GDM1 (cell line): ENCODE data around the gene SNRPB2.

Source experiments
- DNase-seq: peaks from one replicate; lab custom pipeline; 2025; lab: John Stamatoyannopoulos, UW

The SNRPB2 gene

DNA sequence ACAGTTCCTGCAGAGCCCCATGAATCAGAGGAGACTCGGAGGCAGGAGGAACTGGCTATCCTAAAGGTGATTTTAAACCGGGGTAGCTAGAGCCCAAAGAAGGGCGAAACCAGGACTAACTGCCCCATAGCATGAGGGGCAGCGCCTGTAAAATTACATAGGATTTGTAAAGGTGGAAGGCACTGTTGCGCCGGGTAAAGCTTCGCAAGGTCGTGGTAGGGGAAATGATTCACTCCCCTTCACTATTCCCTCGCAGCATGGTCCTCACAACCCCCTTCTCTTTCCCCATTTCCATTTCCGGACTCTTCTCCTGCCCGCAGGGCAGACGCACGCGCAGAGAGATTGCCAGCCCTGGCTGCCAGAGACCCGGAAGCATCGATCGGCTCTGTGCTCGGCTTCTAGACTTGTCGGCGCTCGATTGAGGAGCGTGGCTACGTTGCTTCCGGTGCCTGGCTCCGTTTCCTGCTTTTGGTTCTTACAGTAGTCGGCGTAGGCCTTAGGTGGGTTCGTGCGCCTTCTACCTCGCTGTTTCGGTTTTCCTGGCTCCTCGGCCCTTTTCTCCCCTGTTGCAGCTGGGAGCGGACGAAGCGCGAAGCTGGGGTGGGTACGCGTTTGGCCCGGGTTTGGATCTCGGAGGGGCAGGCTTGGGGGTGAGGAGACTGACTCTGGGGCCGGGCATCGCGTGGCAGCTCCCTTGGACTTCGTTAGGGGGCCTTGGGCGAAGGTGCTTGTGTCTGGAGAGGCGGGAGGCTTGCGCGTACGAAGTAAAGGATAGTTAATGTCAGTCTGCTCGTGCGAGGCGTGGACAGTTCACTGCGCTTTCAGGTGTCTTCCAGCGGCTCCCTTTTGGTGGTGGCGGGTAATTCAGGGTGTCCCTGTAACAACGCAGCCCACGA, at the start of gene SNRPB2:
Gene SNRPB2, plus strand, starts transcription at position 462 of the 896 bp plus-strand sequence. CDS start 1,677 bp downstream, outside the sequence.
- peak; percentile 84 for DNase-seq

- no peak for DNase-seq
These were observed 45.4 kb upstream of the SNRPB2 start for GRCh38 chr20:16684416-16684815.

DNA sequence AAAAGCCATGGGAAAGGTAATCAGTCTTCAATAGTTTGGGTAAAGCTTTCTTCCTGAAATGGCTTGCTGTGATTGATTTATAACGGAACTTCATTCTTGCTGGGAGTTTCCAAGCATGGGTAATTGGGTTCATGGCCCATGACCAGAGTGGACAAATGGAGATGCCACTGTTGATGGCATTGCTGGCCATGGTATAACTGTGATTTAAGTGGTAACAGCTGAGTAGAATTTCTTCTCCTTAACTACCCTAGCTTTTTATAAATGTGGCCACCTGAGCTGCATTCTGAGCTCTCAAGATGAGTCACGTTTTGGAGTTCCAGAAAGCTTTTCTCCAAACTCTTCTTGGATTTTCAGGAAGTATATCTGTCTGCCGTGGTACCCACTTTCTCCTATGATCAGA, 39.9 kb upstream of the SNRPB2 start:
- DNase-seq = no peak

GRCh38 chr20:16691381-16691780, 38.4 kb upstream of the SNRPB2 start:
- no peak for DNase-seq

DNA sequence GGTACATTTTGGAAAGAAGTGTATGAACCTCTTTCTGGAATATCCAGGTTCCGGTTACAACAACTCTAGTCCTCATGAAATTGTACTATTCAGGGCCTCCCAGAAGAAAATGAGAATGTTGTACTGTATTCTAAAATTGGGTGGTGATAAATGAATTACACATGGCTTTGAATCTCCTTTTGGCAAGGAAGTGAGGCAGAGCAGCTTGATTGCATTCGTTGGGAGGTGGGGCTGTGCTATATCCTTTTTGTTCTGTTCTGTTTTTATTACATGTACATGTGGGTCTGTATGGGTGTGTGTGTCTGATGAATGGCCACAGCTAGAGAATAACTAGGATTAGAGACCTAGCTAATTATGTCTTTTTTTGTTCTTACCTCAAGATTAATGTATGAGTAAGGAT, 37.8 kb upstream of the SNRPB2 start:
- no peak for DNase-seq

DNA sequence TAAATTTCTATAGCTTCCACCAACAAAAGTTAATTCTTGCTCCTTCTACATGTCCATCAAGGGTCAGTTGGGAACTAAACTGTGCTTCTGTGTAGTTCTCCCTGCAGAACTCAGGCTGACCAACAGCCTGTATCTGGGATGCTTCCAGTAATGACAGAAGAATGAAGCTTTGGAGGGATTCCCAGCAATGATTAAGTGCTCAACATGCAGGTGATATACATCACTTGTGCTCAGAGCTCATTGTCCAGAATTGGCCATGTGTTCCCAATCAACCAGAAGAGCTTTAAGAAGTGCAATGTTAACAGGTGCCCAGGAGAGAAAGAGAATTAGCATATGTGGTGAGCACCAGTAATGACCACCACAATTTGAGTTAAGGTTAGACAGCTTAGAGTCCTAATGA, 37.4 kb upstream of the SNRPB2 start:
- no peak for DNase-seq

GRCh38 chr20:16693278-16693677, 36.5 kb upstream of the SNRPB2 start:
- DNase-seq = no peak

DNA sequence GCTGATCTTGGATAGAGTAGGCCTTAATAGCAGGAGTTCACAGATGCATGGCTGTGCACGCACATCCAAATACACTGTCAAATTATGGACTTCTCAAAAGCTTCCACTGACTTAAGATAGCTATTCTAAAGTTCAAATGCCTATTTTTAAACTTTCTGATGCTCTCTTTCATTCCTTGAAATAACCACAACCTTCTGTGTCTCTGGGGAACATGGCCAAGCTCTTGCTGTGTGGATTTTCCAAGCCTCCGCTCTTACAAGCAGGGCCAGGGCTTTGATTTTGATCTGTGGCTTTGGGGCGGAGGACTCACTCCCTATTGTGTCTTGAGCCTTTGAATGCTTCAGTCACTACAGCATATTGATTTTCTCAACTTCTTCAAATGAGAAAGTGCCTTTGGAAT, 35.7 kb upstream of the SNRPB2 start:
- no peak for DNase-seq

DNA sequence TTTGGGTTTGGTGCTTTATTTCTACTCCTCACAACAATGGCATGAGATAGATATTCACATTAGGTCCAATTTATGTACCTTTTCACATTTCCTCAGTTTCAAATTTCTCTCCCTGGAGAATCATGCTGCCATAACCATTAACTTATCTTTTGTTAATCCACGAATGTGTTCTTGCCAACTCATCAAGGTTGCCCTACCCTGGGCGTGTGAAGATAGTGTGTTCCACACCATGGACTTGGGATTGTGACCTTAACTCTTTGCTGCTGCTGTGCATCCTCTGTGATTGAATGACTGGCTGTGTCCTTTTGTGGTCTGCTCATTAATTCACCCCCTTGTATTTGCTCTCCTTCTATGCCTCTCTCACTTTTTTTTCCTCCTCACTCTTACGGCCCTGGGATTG, 34.2 kb upstream of the SNRPB2 start:
- DNase-seq = no peak

DNA sequence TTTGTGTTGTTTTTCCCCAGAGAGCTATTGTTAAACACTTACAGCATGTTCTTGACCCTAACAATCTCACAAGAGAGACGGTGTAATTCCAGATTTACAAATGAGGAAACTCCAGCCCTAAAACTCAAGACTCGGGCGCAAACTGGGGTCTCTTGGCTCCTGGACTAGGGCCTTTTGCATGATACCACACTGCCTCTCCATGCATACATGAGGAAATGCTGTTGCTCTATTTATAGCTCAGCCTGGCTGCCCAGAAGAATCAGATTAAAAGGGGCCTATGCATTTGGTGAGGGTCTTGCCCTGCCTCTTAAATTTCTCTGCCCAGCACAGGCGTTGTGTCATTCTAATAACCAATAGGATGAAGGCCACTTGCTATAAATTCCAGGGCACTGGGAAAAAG, 30.5 kb upstream of the SNRPB2 start:
- no peak for DNase-seq

- no peak for DNase-seq
These were observed 28.5 kb upstream of the SNRPB2 start for GRCh38 chr20:16701296-16701695.

DNA sequence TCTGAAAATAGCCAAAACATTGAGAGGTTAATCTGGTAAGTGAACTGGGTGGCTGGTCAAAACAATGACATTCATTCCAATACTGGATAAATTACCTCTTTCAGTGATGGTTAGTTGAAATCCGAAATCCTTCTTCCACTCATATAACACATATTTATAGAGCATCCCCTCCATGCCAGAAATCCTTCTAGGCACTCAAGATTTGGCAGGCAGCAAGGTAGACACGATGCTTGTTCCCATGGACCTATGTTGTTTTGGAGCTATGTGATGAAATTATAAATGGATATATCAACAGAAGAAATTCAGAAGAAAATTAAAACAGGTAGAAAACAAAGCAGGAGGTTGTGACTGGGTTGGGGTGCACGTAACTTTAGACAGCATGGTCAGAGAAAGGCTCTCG, 26.3 kb upstream of the SNRPB2 start:
- DNase-seq = no peak

DNA sequence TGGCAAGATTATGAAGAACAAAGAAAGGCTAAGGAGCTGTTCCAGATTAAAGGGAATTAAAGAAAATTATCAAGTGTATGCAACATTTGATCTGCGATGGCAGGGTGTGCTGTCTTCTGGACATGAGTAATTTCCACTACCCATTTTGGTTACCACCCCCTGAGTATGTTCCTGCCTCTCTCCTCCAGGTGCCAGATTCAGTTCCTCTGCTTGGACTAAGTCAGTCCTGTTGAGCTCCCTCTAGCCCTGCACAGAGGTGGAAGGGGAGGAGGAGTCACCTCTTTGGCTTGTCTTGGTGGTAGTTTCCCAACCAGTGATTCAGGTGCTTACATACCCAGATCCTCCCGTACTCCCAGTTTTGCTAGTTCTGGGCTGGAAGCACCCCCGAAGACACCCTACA, 22.2 kb upstream of the SNRPB2 start:
- no peak for DNase-seq

GRCh38 chr20:16708602-16709001, 21.2 kb upstream of the SNRPB2 start:
- DNase-seq = no peak

- no peak for DNase-seq
These were observed 20.8 kb upstream of the SNRPB2 start for GRCh38 chr20:16709017-16709416.

- DNase-seq = no peak
These were observed 19.0 kb upstream of the SNRPB2 start for GRCh38 chr20:16710781-16711180.

DNA sequence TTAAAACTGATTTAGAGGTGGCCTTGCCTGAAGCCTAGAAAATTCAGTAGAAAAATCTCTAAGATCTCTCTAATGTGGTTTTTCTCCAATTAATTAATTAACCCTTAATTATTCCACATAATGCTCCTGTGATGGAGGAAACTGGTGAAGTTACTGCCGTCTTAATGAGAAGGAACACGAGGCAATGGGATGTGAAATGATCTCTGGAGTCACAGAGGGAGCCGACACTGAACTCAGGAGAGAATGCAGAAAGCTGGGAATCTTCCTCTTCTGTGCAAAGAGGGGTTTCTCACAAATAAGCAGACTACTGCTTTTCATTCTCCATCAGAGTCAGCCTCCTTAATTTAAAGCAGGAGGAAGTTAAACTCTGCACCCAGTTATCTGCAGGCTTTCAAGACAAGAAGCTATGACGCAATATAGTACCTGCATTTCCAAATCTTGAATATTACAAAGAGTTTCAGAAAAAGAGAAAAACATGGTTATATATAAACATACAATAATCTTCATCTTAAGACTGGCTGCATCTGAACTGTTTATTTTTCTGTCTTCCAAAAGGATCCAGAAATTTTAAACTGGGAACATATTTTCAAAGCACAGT, 18.1 kb upstream of the SNRPB2 start:
- no peak for DNase-seq

DNA sequence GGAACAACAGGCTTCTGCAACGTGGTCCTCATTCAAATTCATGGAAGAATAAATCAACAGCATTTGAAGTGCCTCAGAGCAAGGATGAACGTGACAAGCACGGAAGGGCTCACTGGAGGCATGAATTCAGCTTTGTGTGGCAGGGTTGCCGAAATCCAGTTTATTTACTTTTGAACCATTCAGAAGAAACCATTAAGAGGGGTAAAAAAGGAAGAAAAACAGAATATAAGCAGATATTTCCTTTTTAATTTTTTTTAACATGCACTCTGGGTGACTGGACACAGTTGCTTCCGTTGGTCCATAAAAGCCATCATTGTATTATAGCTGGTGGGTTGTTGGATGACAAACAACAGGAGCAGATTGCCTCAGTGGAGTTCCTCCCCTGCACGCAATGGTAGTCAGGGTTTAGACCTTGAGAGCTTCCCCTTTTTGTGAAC, 17.3 kb upstream of the SNRPB2 start:
- no peak for DNase-seq

DNA sequence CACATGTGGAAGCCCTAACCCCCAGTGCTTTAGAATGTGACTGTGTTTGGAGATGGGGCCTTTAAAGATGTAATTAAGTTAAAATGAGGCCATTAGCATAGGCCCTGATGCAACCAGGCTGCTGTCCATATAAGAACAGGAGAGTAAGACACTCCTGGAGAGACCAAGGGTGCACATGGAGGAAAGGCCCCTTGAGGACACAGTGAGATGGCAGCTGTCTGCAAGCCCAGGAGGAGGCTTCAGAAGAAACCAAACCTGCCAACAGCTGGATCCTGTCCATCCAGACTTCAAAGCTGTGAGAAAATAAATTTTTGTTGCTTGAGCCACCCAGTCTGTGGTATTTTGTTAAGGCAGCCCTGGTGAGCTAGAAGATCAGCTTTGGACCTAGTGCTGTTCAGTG, 16.8 kb upstream of the SNRPB2 start:
- DNase-seq = no peak

DNA sequence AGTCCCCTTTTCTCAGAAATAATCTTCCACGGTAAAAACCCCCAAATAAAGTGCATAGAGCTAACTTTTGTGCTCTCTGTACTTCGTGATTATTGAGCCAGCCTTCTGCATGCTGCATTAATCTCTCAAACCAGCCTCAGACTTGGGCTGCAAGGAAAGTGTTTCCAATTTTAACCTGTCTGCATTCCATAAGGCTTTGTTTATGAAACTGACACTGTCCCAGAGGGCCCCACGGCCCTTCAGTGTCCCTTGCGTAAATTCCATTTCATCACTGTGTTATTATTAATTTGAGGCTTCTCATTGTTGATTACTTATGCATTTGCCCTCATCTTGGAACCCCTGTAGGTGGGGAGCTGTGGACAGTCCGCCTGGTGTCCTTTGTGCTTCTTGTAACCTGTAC, 15.6 kb upstream of the SNRPB2 start:
- no peak for DNase-seq

- DNase-seq = no peak
These were observed 15.1 kb upstream of the SNRPB2 start for GRCh38 chr20:16714751-16715150.

DNA sequence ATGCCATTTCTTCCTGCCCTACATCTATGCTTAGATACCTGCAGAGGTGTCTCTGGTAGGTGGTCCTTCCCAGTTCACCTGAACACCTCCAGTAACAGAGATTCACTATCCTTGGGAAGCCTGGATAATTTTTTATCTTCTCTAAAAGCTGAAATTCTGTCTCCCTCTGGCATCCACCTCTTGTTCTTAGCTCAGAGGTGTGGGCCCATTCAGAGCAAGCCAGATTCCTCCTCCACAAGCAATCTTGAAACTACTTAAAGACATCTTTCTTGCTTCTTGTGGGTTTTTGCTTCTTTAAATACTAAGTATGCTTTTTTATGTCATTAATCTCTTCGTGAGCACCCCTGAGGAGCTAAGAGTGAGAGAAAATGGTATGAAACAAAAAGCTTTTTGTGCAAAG, 10.4 kb upstream of the SNRPB2 start:
- DNase-seq = no peak

DNA sequence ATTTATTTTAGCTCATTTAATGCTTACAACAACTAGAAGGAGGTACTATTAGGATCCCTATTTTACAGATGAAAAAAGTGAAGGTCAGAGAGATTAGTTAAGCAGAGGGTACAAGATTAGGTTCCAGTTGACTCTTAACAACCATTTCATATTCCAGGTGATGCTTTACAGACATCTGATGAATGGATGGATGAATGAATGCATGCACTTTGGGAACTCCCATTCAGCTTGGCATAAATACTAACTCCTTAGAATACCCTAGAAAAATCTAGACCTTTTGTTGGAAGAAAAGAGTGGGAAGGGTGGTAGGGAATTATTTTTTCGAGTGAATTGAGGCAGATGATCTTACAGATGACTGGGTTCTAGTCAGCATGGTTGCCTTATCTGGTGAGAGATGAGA, 746 bp upstream of the SNRPB2 start:
- DNase-seq = no peak
